ENCODE data around the gene NTM. TPM values are rescaled to one million over a fixed set of nuclear protein-coding genes. Genes with fewer than 3 reads are reported as not detected.

NTM gene
- total RNA-seq, 1 donor from 2014 or later: not detected

DNA sequence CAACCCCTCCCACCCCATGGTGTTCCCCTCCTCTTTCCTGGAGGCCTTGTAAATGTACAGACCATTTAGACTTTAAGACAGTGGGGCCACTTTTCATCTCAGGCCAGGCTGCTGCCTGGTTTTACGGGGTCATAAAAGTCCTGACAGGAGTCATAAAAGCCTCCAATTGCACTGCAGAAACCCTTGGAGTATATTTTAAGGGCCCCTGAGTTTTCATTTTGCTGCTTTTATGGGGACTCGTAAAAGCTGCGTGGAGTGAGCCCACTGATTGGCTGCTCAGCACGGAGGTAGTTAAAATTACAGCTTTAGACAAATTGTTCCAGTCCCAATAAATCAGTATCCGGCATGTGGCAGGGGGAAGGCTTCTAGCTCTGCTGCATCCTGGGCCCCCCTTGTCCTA lies 627.6 kb downstream of the NTM start:
- CTCF ChIA-PET: no interaction called here

GRCh38 chr11:131999084-131999483 lies 628.7 kb downstream of the NTM start:
- ChIA-PET POLR2A (no interaction called here), CTCF (no interaction called here)
- H3K4me3 Mint-ChIP-seq: no peak overlapping the region
- no peak overlapping the region for H3K27ac Mint-ChIP-seq
- ATAC-seq (ENCODE audit: low read depth): no peak
- TF ChIP-seq, protein P1, sequence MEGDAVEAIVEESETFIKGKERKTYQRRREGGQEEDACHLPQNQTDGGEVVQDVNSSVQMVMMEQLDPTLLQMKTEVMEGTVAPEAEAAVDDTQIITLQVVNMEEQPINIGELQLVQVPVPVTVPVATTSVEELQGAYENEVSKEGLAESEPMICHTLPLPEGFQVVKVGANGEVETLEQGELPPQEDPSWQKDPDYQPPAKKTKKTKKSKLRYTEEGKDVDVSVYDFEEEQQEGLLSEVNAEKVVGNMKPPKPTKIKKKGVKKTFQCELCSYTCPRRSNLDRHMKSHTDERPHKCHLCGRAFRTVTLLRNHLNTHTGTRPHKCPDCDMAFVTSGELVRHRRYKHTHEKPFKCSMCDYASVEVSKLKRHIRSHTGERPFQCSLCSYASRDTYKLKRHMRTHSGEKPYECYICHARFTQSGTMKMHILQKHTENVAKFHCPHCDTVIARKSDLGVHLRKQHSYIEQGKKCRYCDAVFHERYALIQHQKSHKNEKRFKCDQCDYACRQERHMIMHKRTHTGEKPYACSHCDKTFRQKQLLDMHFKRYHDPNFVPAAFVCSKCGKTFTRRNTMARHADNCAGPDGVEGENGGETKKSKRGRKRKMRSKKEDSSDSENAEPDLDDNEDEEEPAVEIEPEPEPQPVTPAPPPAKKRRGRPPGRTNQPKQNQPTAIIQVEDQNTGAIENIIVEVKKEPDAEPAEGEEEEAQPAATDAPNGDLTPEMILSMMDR (IDR thresholded peaks at IDR 0.05): no peak
- DNase-seq: no peak
- H3K4me1 Mint-ChIP-seq: no peaks in the 10 kb centered on the region
- intact Hi-C loops (cut with micrococcal nuclease): no loop called here
- no peaks in the 10 kb centered on the region for H3K27me3 Mint-ChIP-seq
- H3K36me3 Mint-ChIP-seq (ENCODE audit: low read depth): no peaks in the 10 kb centered on the region
- peaks cover 11% of the 10 kb centered on the region for H3K9me3 Mint-ChIP-seq

More for the DNA sequence above, 627.6 kb downstream of the NTM start:
- DNase-seq (no peak), ATAC-seq (ENCODE audit: low read depth) (no peak)
- Mint-ChIP-seq H3K36me3 (ENCODE audit: low read depth) (no peaks in the 10 kb centered on the region), H3K9me3 (peaks cover 11% of the 10 kb centered on the region), H3K4me3 (no peak overlapping the region), H3K27ac (no peak overlapping the region), H3K27me3 (no peaks in the 10 kb centered on the region), H3K4me1 (no peaks in the 10 kb centered on the region)
- intact Hi-C loops (cut with micrococcal nuclease): no loop called here
- TF ChIP-seq, protein P1 (IDR thresholded peaks at IDR 0.05): no peak
- POLR2A ChIA-PET: no interaction called here

DNA sequence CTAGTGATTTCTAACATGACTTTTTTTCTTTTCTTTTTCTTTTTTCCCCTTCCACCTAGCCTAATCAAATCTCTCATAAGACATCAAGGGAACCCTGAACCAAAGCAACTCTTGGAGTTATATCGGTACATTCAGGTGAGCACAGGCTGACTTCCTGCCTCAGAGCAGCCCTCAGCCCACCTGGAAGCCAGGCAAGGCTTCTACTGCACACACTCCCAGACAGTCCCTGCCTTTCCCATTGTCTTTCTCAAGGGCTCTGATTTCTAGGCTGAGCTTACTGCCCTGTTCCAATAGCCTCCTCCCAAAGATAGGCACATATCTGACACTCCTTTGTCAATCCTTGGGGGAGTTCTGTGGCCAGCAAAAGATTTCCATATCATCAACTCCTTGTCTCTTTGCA lies 629.5 kb downstream of the NTM start:
- ATAC-seq (ENCODE audit: low read depth) (no peak), DNase-seq (no peak)
- ChIA-PET POLR2A (no interaction called here), CTCF (no interaction called here)
- Mint-ChIP-seq H3K36me3 (ENCODE audit: low read depth) (no peaks in the 10 kb centered on the region), H3K4me1 (no peaks in the 10 kb centered on the region), H3K27ac (no peak overlapping the region), H3K9me3 (peaks cover 11% of the 10 kb centered on the region), H3K4me3 (no peak overlapping the region), H3K27me3 (no peaks in the 10 kb centered on the region)
- TF ChIP-seq, protein P1 (IDR thresholded peaks at IDR 0.05): no peak
- intact Hi-C loops (cut with micrococcal nuclease): no loop called here

- Mint-ChIP-seq H3K36me3 (ENCODE audit: low read depth) (no peaks in the 10 kb centered on the region), H3K9me3 (no peaks in the 10 kb centered on the region), H3K4me1 (no peaks in the 10 kb centered on the region), H3K27ac (no peak overlapping the region), H3K4me3 (no peak overlapping the region), H3K27me3 (no peaks in the 10 kb centered on the region)
- ATAC-seq (ENCODE audit: low read depth) (no peak), DNase-seq (no peak)
- intact Hi-C loops (cut with micrococcal nuclease): no loop called here
- POLR2A ChIA-PET: no interaction called here
- CTCF ChIA-PET: no interaction called here
- TF ChIP-seq, protein P1 (IDR thresholded peaks at IDR 0.05): no peak
These were observed 635.5 kb downstream of the NTM start for GRCh38 chr11:132005887-132006286.

- Mint-ChIP-seq H3K27ac (no peak overlapping the region), H3K9me3 (no peaks in the 10 kb centered on the region), H3K4me3 (no peak overlapping the region), H3K27me3 (no peaks in the 10 kb centered on the region), H3K36me3 (ENCODE audit: low read depth) (no peaks in the 10 kb centered on the region), H3K4me1 (no peaks in the 10 kb centered on the region)
- intact Hi-C loops (cut with micrococcal nuclease): no loop called here
- ATAC-seq (ENCODE audit: low read depth): no peak
- CTCF ChIA-PET: no interaction called here
- DNase-seq: no peak
- TF ChIP-seq, protein P1 (IDR thresholded peaks at IDR 0.05): no peak
- POLR2A ChIA-PET: no interaction called here
These were observed 636.6 kb downstream of the NTM start for GRCh38 chr11:132006884-132007580.
